Measurements from ENCODE around the gene GABPB1. TPM values are rescaled to one million over a fixed set of nuclear protein-coding genes. Genes with fewer than 3 reads are reported as not detected.

GABPB1 gene
- total RNA-seq, 1 donor from 2014 or later, result 8.1 TPM

DNA sequence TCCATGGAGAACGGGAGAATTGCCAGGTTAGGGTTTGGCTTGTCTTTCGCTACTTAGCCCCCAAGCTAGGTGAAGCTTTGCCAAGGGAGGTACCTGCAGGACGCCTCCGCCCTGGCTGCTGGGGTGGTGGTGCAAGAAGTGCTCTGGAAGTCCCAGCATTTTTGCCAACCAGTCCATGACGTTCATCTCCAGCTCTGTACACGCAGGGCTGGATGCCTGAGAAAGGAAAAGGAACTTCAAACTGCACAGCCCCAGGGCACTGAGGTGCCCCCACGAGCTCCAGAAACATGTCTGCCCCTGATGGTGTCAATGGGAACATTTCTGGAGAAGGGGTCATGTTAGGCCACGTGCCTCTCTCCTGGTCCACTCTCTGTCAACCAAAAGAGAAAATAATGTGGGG is 97.7 kb downstream of the GABPB1 start:
- DNase-seq, result no peak
- intact Hi-C loops (cut with micrococcal nuclease), result no loop called here
- TF ChIP-seq, protein P1, sequence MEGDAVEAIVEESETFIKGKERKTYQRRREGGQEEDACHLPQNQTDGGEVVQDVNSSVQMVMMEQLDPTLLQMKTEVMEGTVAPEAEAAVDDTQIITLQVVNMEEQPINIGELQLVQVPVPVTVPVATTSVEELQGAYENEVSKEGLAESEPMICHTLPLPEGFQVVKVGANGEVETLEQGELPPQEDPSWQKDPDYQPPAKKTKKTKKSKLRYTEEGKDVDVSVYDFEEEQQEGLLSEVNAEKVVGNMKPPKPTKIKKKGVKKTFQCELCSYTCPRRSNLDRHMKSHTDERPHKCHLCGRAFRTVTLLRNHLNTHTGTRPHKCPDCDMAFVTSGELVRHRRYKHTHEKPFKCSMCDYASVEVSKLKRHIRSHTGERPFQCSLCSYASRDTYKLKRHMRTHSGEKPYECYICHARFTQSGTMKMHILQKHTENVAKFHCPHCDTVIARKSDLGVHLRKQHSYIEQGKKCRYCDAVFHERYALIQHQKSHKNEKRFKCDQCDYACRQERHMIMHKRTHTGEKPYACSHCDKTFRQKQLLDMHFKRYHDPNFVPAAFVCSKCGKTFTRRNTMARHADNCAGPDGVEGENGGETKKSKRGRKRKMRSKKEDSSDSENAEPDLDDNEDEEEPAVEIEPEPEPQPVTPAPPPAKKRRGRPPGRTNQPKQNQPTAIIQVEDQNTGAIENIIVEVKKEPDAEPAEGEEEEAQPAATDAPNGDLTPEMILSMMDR (IDR thresholded peaks at IDR 0.05; ENCODE audit: borderline replicate concordance), result no peak
- H3K4me3 ChIP-seq, result no peak overlapping the region
- peaks cover 32% of the 10 kb centered on the region for H3K27me3 ChIP-seq (ENCODE audit: low read depth)
- H3K9me3 ChIP-seq (replicated peaks), result no peaks in the 10 kb centered on the region
- no peaks in the 10 kb centered on the region for H3K36me3 ChIP-seq
- no peaks in the 10 kb centered on the region for H3K4me1 ChIP-seq
- H3K27ac ChIP-seq (replicated peaks), result no peak overlapping the region

DNA sequence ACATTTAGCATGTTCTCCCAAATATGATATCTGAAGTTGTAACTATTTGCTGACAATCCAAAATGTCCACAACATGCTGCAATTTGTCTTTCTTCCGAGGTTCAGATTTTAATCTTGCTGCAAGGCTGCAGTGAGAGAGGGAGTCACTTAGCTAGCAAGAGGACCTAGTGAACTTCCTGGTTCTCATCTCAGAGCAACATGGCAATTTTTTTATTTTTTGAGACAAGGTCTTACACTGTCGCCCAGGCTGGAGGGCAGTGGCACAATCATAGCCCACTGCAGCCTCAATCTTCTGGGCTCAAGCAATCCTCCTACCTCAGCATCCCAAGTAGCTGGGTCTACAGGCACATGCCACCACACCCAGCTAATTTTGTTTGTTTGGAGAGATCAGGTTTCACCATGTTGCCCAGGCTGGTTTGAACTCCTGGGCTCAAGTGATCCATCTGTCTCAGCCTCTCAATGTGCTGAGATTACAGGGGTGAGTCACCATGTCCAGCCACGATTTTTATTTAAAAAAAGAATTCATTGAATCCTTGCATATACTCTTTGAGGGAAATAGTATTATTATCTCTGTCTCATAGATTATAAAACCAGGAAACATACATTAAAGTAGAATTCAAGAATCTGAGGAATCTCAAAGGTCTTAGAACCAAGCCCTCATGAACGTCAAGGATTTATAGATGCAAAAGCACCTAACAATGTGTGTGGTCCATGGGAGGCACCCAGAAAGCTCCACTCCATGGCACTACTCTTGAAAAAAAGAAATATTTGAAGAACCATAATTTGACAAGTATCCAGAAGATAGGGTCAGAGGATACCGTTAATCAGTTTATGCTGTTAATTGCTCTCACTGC is 98.6 kb downstream of the GABPB1 start:
- Histone ChIP-seq H3K4me3 (no peak overlapping the region), H3K36me3 (no peaks in the 10 kb centered on the region), H3K9me3 (replicated peaks) (no peaks in the 10 kb centered on the region), H3K4me1 (no peaks in the 10 kb centered on the region), H3K27me3 (ENCODE audit: low read depth) (peaks cover 38% of the 10 kb centered on the region), H3K27ac (replicated peaks) (no peak overlapping the region)
- TF ChIP-seq, protein P1 (IDR thresholded peaks at IDR 0.05; ENCODE audit: borderline replicate concordance), result no peak
- intact Hi-C loops (cut with micrococcal nuclease), result no loop called here
- DNase-seq, result no peak

DNA sequence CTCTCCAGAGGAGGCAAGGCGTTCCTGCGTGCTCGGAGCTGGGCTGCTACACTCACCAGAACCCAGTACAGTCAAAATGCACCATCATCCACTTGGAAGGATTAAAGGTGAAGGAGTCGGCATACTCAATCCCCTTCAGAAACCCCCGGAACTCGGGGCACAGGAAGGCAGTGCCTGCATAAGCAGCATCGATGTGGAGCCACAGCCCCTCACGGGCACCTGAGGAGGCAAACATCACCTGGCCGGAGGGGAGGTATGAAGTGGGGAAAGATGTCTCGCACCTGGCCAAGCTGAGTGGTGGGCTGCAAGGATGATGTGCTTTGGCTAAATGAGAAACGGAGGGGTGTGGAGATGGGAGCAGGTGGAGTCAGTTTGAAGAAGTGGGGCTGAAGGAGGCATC is 102.4 kb downstream of the GABPB1 start:
- peaks cover 51% of the 10 kb centered on the region for H3K27me3 ChIP-seq (ENCODE audit: low read depth)
- TF ChIP-seq, protein P1 (IDR thresholded peaks at IDR 0.05; ENCODE audit: borderline replicate concordance), result no peak

DNA sequence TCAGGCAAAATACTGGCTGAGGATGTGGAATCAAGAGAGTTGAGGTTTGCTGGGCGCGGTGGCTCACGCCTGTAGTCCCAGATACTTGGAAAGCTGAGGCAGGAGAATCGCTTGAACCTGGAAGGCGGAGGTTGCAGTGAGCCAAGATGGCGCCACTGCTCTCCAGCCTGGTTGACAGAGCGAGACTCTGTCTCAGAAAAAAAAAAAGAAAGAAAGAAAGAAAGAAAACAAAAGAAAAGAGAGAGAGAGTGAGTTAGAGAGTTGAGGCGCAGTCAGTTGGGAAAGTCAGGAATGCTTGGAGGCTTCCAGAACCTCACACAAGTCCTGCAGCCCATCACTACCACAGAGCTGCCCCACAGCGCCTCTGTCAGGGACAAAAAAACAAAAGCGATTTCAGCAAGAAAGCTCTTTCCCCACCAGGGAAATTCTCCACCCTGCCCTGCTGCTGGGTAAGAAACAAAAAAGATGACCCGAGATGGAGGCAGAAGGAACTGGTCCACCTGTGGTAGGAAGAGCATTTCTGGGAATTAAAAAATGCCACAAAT is 103.3 kb downstream of the GABPB1 start:
- Histone ChIP-seq H3K9me3 (replicated peaks) (no peaks in the 10 kb centered on the region), H3K27ac (replicated peaks) (no peak overlapping the region), H3K4me3 (no peak overlapping the region), H3K27me3 (ENCODE audit: low read depth) (peaks cover 48% of the 10 kb centered on the region), H3K36me3 (no peaks in the 10 kb centered on the region), H3K4me1 (no peaks in the 10 kb centered on the region)
- TF ChIP-seq, protein P1 (IDR thresholded peaks at IDR 0.05; ENCODE audit: borderline replicate concordance), result no peak
- intact Hi-C loops (cut with micrococcal nuclease), result no loop called here
- DNase-seq, result no peak

More for the DNA sequence above, 102.4 kb downstream of the GABPB1 start:
- Histone ChIP-seq H3K27ac (replicated peaks) (no peak overlapping the region), H3K4me1 (no peaks in the 10 kb centered on the region), H3K9me3 (replicated peaks) (no peaks in the 10 kb centered on the region), H3K4me3 (no peak overlapping the region), H3K36me3 (no peaks in the 10 kb centered on the region)
- no peak for DNase-seq
- intact Hi-C loops (cut with micrococcal nuclease), result no loop called here

DNA sequence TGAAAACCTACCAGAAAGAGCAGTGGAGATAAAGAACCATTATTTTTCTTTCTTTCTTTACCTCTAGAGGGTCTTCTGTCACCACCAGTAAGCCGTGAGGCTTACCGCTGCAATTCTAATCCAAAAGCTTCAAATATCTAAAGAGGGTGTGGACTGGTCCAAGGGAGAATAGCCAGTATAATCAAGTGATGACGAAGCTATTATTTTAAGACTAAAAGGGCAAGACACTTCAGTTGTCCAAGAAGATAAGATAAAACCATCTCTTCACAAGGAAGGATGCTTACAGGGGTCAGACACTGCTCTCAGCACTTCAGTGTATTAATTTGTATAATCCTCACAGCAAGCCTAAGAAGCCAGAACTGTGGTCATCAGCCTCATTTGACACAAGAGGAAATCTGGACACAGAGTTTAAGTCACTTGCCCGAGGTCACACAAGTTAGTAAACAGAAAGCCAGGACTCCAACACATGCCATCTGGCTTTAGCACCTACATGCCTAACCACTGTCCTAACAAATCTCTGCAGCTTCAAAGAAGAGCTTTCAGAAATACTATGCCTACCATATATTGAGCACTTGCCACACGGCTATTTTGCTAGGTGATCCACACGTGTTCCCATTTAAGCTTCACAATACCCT is 104.1 kb downstream of the GABPB1 start:
- no peak overlapping the region for H3K27ac ChIP-seq (replicated peaks)
- H3K36me3 ChIP-seq, result no peaks in the 10 kb centered on the region
- no peaks in the 10 kb centered on the region for H3K4me1 ChIP-seq
- no peaks in the 10 kb centered on the region for H3K9me3 ChIP-seq (replicated peaks)
- DNase-seq, result no peak
- peaks cover 47% of the 10 kb centered on the region for H3K27me3 ChIP-seq (ENCODE audit: low read depth)
- H3K4me3 ChIP-seq, result no peak overlapping the region
- TF ChIP-seq, protein P1 (IDR thresholded peaks at IDR 0.05; ENCODE audit: borderline replicate concordance), result no peak
- intact Hi-C loops (cut with micrococcal nuclease), result no loop called here

All from left ventricle myocardium inferior (tissue), 1 donor.